ENCODE measurements around the gene MOSMO.
A peak's percentile ranks its signal among the peaks of the same experiment; 100 is the strongest.
"Not testable (repeated sequence)": the region's sequence is repeated elsewhere in the genome, so short reads cannot be mapped to it uniquely, and the experiment has no call there.

The MOSMO gene

GRCh38 chr16:22003195-22003594 lies 4.7 kb upstream of the MOSMO start:
- DNase-seq = no peak

- DNase-seq = no peak
Observed at GRCh38 chr16:22004341-22004740, 3.6 kb upstream of the MOSMO start.

GRCh38 chr16:22005746-22006145 lies 2.2 kb upstream of the MOSMO start:
- DNase-seq = no peak

GRCh38 chr16:22006636-22007035 lies 1.3 kb upstream of the MOSMO start:
- no peak for DNase-seq

GRCh38 chr16:22007159-22007508 lies 777 bp upstream of the MOSMO start:
- no peak for DNase-seq

- peak; percentile 75 for DNase-seq
Observed at GRCh38 chr16:22008215-22009059, 526 bp downstream of the MOSMO start.

GRCh38 chr16:22010902-22011301 lies 3.0 kb downstream of the MOSMO start:
- DNase-seq = no peak

- no peak for DNase-seq
Observed at GRCh38 chr16:22012241-22012640, 4.3 kb downstream of the MOSMO start.

GRCh38 chr16:22013486-22013885 lies 5.6 kb downstream of the MOSMO start:
- DNase-seq = no peak

GRCh38 chr16:22014271-22014873 lies 6.5 kb downstream of the MOSMO start:
- DNase-seq = no peak

- no peak for DNase-seq
Observed at GRCh38 chr16:22016927-22017326, 9.0 kb downstream of the MOSMO start.

GRCh38 chr16:22018559-22018958 lies 10.6 kb downstream of the MOSMO start:
- DNase-seq = no peak

- no peak for DNase-seq
Observed at GRCh38 chr16:22022151-22022550, 14.2 kb downstream of the MOSMO start.

GRCh38 chr16:22023505-22023904 lies 15.6 kb downstream of the MOSMO start:
- DNase-seq = no peak

- not testable (repeated sequence) for DNase-seq
Observed at GRCh38 chr16:22024785-22025184, 16.9 kb downstream of the MOSMO start.

GRCh38 chr16:22027633-22028032 lies 19.7 kb downstream of the MOSMO start:
- no peak for DNase-seq

- DNase-seq = no peak
Observed at GRCh38 chr16:22029632-22030031, 21.7 kb downstream of the MOSMO start.

GRCh38 chr16:22030087-22030812 lies 22.3 kb downstream of the MOSMO start:
- no peak for DNase-seq

- no peak for DNase-seq
Observed at GRCh38 chr16:22031483-22032083, 23.7 kb downstream of the MOSMO start.

- DNase-seq = no peak
Observed at GRCh38 chr16:22034503-22034902, 26.6 kb downstream of the MOSMO start.

GRCh38 chr16:22035153-22035552 lies 27.2 kb downstream of the MOSMO start:
- no peak for DNase-seq

- not testable (repeated sequence) for DNase-seq
Observed at GRCh38 chr16:22043882-22044281, 36.0 kb downstream of the MOSMO start.

- DNase-seq = not testable (repeated sequence)
Observed at GRCh38 chr16:22045888-22046287, 38.0 kb downstream of the MOSMO start.

Data from retina (tissue), 1 donor.